ENCODE results near the gene NR1H3.

The NR1H3 gene

GRCh38 chr11:47236482-47236881 lies 21.3 kb upstream of the NR1H3 start:
- TF ChIP-seq CTCF (IDR thresholded peaks at IDR 0.05), result no peak
- no peaks in the 10 kb centered on the region for H3K27me3 ChIP-seq
- H3K9me3 ChIP-seq, result no peaks in the 10 kb centered on the region
- peaks cover 23 to 90% (median 37%) of the 10 kb centered on the region in 3 donors for H3K36me3 ChIP-seq
- H3K4me1 ChIP-seq, result no peaks in the 10 kb centered on the region
- H3K4me3 ChIP-seq, result no peak overlapping the region
- DNase-seq, result peak in 1 of 2 donors; percentile 14
- intact Hi-C loops (cut with DNase I; ENCODE audit: low total_unique reads), result no loop called here
- no peak overlapping the region for H3K27ac ChIP-seq

GRCh38 chr11:47239852-47240251 lies 17.9 kb upstream of the NR1H3 start:
- Histone ChIP-seq H3K27ac (no peak overlapping the region), H3K36me3 (peaks cover 52 to 96% (median 70%) of the 10 kb centered on the region in 3 donors)

DNA sequence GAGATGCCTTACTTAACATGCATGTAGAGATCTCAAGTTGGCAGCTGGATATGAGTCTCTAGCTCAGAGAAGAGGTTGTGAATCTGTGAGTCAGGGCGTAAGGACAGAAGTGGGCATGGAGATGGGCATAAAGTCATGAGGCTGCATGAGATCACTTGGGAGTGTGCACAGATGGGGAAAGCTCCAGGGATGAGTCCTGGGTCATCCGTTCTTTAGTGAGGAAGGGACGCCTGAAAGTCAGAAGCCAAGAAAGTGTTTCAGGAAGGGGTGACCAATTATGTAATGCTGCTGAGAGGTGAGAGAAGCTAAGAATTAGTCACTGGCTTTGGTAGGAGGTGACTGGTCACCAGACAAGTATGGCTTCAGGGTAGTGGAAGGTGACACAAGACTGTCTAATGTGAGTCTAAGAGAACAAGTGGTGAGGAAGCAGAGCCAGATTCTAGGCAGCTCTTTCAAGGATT lies 15.9 kb upstream of the NR1H3 start:
- TF ChIP-seq CTCF (IDR thresholded peaks at IDR 0.05), result no peak
- Histone ChIP-seq H3K9me3 (no peaks in the 10 kb centered on the region), H3K36me3 (peaks cover 59 to 91% (median 73%) of the 10 kb centered on the region in 3 donors), H3K4me1 (peaks cover 0 to 2% (median 0%) of the 10 kb centered on the region in 4 donors), H3K4me3 (no peak overlapping the region), H3K27me3 (no peaks in the 10 kb centered on the region), H3K27ac (no peak overlapping the region)
- intact Hi-C loops (cut with DNase I; ENCODE audit: low total_unique reads), result no loop called here
- no peak for DNase-seq

More at GRCh38 chr11:47239852-47240251, 17.9 kb upstream of the NR1H3 start:
- no peaks in the 10 kb centered on the region for H3K27me3 ChIP-seq
- H3K4me1 ChIP-seq, result no peaks in the 10 kb centered on the region
- no peaks in the 10 kb centered on the region for H3K9me3 ChIP-seq
- intact Hi-C loops (cut with DNase I; ENCODE audit: low total_unique reads), result no loop called here
- DNase-seq, result peak in 1 of 2 donors; percentile 15
- TF ChIP-seq CTCF (IDR thresholded peaks at IDR 0.05), result no peak
- no peak overlapping the region for H3K4me3 ChIP-seq

DNA sequence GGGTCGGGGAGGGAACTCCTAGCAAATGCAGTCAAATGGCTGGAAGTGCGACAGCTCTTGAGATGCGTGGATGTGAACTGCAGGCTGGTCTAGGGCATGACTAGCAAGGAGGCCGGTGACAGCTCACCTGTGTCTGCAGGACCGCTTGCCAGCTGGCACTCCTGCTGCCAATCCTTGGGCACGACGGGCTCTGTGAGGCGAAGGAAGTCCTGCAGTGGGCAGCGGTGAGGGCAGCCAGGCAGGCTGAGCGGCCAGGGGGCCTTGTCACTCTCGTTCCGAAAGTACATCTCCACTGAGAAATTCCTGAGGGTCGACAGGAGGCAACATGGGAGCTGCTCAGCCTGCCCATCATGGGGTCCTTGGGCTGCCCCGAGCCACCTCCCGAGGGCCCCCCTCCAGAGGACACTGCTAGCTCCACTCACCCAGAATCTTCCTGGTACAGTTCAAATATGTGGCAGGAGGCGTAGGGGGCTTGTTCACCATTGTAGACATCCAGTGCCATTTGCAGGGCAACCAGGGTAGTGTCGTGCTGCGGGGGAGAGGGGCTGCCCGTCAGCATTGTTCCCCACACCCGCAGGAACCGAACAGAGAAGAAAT lies 15.1 kb upstream of the NR1H3 start:
- no peak for TF ChIP-seq CTCF (IDR thresholded peaks at IDR 0.05)
- no peaks in the 10 kb centered on the region for H3K27me3 ChIP-seq
- intact Hi-C loops (cut with DNase I; ENCODE audit: low total_unique reads), result no loop called here
- H3K36me3 ChIP-seq, result peaks cover 59 to 84% (median 73%) of the 10 kb centered on the region in 3 donors
- DNase-seq, result no peak
- H3K4me1 ChIP-seq, result peaks cover 0 to 11% (median 7%) of the 10 kb centered on the region in 4 donors
- H3K9me3 ChIP-seq, result no peaks in the 10 kb centered on the region
- H3K27ac ChIP-seq, result no peak overlapping the region
- H3K4me3 ChIP-seq, result no peak overlapping the region

GRCh38 chr11:47243454-47243853 lies 14.3 kb upstream of the NR1H3 start:
- H3K36me3 ChIP-seq, result peaks cover 59 to 77% (median 71%) of the 10 kb centered on the region in 3 donors
- no peak for TF ChIP-seq CTCF (IDR thresholded peaks at IDR 0.05)
- no peak overlapping the region for H3K27ac ChIP-seq
- H3K4me3 ChIP-seq, result no peak overlapping the region
- intact Hi-C loops (cut with DNase I; ENCODE audit: low total_unique reads), result no loop called here
- H3K9me3 ChIP-seq, result no peaks in the 10 kb centered on the region
- no peak for DNase-seq
- no peaks in the 10 kb centered on the region for H3K27me3 ChIP-seq
- H3K4me1 ChIP-seq, result peaks cover 0 to 18% (median 11%) of the 10 kb centered on the region in 4 donors
